BE2C (cell line): ENCODE results near the gene GPR42.
"Not testable (repeated sequence)": the region's sequence is repeated elsewhere in the genome, so short reads cannot be mapped to it uniquely, and the experiment has no call there.

Experiments
- DNase-seq: peaks from one replicate; pipeline ENCODE4 v3.0.0-alpha.2; 2020
- H3K27me3 ChIP-seq: fragments of 250-450 bp; sonication (Bioruptor Pico); 2 replicates; pipeline ENCODE4 v1.5.1; 2020; ENCODE audit warnings: mild to moderate bottlenecking
- H3K36me3 ChIP-seq: fragments of 250-450 bp; sonication (Bioruptor Pico); 2 replicates; pipeline ENCODE4 v1.5.1; 2020; ENCODE audit warnings: mild to moderate bottlenecking
- H3K4me1 ChIP-seq: fragments of 250-450 bp; sonication (Bioruptor Pico); 2 replicates; pipeline ENCODE4 v1.5.1; 2020
- H3K4me3 ChIP-seq: 2 replicates; pipeline ENCODE4 v1.5.1; 2011; ENCODE audit warnings: low read depth, low read length
- H3K9me3 ChIP-seq: fragments of 250-450 bp; sonication (Bioruptor Pico); 2 replicates; pipeline ENCODE4 v1.5.1; 2020
- TF ChIP-seq, protein P1 (sequence below): IDR thresholded peaks from 2 replicates; pipeline ENCODE4 v1.5.1; 2012; ENCODE audit warnings: mild to moderate bottlenecking, low read depth, low read length

The GPR42 gene

DNA sequence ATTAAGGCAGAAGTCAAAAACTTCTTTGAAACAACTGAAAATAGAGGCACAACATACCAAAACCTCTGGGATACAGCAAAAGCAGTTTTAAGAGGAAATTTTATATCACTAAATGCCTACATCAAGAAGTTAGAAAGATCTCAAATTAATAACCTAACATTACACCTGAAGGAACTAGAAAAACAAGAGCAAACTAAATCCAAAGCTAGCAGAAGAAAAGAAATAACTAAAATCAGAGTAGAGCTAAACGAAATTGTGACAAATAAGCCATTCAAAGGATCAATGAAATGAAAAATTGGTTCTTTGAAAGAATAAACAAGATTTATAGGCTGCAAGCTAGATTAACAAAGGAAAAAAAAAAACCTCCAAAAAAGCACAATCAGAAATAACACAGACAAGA, 2.5 kb upstream of the GPR42 start:
- Histone ChIP-seq H3K27me3 (no peaks in the 10 kb centered on the region), H3K4me1 (no peaks in the 10 kb centered on the region), H3K36me3 (no peaks in the 10 kb centered on the region), H3K9me3 (no peaks in the 10 kb centered on the region), H3K4me3 (no peak overlapping the region)
- TF ChIP-seq, protein P1, sequence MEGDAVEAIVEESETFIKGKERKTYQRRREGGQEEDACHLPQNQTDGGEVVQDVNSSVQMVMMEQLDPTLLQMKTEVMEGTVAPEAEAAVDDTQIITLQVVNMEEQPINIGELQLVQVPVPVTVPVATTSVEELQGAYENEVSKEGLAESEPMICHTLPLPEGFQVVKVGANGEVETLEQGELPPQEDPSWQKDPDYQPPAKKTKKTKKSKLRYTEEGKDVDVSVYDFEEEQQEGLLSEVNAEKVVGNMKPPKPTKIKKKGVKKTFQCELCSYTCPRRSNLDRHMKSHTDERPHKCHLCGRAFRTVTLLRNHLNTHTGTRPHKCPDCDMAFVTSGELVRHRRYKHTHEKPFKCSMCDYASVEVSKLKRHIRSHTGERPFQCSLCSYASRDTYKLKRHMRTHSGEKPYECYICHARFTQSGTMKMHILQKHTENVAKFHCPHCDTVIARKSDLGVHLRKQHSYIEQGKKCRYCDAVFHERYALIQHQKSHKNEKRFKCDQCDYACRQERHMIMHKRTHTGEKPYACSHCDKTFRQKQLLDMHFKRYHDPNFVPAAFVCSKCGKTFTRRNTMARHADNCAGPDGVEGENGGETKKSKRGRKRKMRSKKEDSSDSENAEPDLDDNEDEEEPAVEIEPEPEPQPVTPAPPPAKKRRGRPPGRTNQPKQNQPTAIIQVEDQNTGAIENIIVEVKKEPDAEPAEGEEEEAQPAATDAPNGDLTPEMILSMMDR = no peak
- no peak for DNase-seq

DNA sequence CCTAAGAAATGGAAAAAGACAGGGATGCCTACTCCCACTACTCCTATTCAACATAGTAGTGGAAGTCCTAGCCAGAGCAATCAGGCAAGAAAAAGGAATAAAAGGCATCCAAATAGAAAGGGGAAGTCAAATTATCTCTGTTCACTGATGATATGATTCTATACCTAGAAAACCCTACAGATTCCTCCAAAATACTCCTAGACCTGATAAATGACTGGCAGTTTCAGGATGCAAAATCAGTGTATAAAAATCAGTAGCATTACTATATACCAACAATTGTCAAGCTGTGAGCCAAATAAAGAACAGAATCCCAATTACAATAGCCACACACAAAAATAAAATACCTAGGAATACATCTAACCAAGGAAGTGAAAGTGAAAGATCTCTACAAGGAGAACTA, 1.3 kb upstream of the GPR42 start:
- Histone ChIP-seq H3K27me3 (no peaks in the 10 kb centered on the region), H3K4me3 (no peak overlapping the region), H3K9me3 (no peaks in the 10 kb centered on the region), H3K36me3 (no peaks in the 10 kb centered on the region), H3K4me1 (no peaks in the 10 kb centered on the region)
- DNase-seq = no peak
- TF ChIP-seq, protein P1 = no peak

DNA sequence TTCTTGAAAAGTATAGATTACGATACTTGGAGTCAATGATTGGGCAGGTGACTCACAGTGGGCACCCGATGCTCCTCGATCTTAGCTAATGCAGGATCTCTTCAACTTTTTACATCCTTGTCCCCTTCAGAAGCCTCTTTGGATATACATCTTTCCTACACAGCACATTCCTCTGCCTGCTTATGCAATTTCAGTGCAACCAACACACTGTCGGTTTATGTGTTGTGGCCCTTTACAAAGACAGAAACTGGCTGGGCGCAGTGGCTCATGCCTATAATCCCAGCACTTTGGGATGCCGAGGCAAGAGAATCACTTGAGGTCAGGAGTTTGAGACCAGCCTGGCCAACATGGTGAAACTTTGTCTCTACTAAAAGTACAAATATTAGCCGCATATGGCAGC, 2.6 kb downstream of the GPR42 start:
- Histone ChIP-seq H3K9me3 (no peaks in the 10 kb centered on the region), H3K4me1 (no peaks in the 10 kb centered on the region), H3K4me3 (no peak overlapping the region), H3K36me3 (no peaks in the 10 kb centered on the region), H3K27me3 (no peaks in the 10 kb centered on the region)
- no peak for DNase-seq
- TF ChIP-seq, protein P1 = no peak

DNA sequence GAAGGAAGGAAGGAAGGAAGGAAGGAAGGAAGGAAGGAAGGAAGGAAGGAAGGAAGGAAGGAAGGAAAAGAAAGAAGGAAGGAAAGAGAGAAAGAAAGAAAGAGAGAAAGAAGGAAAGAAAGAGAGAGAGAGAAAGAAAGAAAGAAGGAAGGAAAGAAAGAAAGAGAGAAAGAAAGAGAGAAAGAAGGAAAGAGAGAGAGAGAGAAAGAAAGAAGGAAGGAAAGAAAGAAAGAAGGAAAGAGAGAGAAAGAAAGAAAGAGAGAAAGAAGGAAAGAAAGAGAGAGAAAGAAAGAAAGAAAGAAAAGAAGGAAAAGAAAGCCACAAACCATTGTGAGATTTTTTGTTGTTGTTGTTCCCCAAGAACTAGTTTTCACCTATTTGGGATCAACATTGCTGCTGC, 3.2 kb downstream of the GPR42 start:
- not testable (repeated sequence) for DNase-seq, H3K27me3 ChIP-seq, H3K4me3 ChIP-seq, H3K4me1 ChIP-seq, H3K9me3 ChIP-seq, H3K36me3 ChIP-seq

DNA sequence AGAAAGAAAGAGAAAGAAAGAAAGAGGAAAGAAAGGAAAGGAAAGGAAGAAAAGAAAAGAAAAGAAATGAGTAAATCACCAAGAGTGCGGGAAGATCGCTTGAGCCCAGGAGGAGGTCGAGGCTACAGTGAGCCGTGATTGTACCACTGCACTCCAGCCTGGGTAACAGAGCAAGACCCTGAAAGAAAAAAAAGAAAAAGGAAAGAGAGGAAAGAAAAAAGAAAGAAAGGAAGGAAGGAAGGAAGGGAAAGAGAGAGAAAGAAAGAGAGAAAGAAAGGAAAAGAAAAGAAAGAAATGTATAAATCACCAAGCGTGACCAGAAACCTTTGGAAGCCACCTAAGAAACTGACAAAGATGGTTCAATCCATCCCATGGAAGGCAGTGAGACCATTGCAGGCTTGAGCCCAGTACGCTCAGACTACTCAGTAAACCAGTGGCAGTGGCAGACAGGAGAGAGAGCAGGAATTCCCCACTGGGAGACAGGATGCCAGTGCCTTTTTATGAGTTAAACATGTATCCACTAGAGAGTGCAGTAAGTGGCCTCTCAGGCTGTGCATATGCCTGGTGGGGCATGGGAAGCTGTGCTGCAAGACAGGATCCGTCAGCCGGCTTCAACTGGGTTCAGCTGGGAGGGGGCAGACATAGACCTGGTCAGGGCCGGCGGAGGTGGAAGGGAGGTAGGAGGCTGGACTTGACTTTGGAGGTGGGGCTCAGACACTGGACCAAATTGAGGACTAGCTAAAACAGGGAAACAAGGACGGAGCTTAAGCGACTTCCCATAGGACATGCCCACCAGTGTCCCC, 4.8 kb downstream of the GPR42 start:
- TF ChIP-seq, protein P1 = no peak
- Histone ChIP-seq H3K4me1 (no peaks in the 10 kb centered on the region; the same call in 1 of the 2 replicates), H3K9me3 (no peaks in the 10 kb centered on the region), H3K27me3 (no peaks in the 10 kb centered on the region), H3K36me3 (no peaks in the 10 kb centered on the region), H3K4me3 (no peak overlapping the region)
- DNase-seq = no peak

DNA sequence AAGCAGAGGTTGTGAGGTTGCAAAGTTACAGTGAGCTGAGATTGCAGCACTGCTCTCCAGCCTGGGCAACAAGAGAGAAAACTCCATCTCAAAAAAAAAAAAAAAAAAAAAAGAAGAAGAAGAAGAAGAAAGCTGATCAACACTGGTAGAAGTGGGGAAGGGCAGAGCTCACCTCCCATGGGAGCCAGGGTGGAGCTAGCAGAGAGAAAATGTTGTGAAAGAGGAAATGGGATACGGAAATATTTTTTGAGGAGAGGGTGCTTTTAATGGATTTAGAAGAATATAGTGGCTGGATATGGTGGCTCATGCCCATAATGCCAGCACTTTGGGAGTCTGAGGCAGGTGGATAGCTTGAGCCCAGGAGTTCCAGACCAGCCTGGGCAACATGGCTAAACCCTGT, 6.8 kb downstream of the GPR42 start:
- no peak overlapping the region for H3K4me3 ChIP-seq
- no peaks in the 10 kb centered on the region for H3K27me3 ChIP-seq
- no peaks in the 10 kb centered on the region; the same call in 1 of the 2 replicates for H3K9me3 ChIP-seq
- no peaks in the 10 kb centered on the region; the same call in 1 of the 2 replicates for H3K4me1 ChIP-seq
- no peak for DNase-seq
- no peaks in the 10 kb centered on the region for H3K36me3 ChIP-seq
- TF ChIP-seq, protein P1 = no peak
